ENCODE measurements around the gene SLC46A1. TPM values are rescaled to one million over a fixed set of nuclear protein-coding genes. Genes with fewer than 3 reads are reported as not detected.

SLC46A1 gene
- total and polyA plus RNA-seq, 8 donors = 0.61 to 31.5 (median 2.6) TPM

GRCh38 chr17:28357901-28358197 lies 48.2 kb downstream of the SLC46A1 start:
- Histone ChIP-seq H3K9me3 (no peaks in the 10 kb centered on the region), H3K36me3 (peaks cover 53 to 68% (median 65%) of the 10 kb centered on the region in 4 donors), H3K27ac (peak overlapping the region; percentile 64 to 97 (median 95)), H3K4me1 (peaks cover 25 to 31% (median 28%) of the 10 kb centered on the region in 4 donors), H3K4me3 (peak overlapping the region; percentile 86 to 100 (median 94)), H3K27me3 (no peaks in the 10 kb centered on the region)
- intact Hi-C loops (cut with DNase I; ENCODE audit: low total_unique reads) = no loop called here
- no peak for DNase-seq
- TF ChIP-seq EP300 (IDR thresholded peaks at IDR 0.05) (no peak), POLR2A (IDR thresholded peaks at IDR 0.05) (no peak), POLR2AphosphoS5 (IDR thresholded peaks at IDR 0.05) (no peak)
- TF ChIP-seq, protein P1, sequence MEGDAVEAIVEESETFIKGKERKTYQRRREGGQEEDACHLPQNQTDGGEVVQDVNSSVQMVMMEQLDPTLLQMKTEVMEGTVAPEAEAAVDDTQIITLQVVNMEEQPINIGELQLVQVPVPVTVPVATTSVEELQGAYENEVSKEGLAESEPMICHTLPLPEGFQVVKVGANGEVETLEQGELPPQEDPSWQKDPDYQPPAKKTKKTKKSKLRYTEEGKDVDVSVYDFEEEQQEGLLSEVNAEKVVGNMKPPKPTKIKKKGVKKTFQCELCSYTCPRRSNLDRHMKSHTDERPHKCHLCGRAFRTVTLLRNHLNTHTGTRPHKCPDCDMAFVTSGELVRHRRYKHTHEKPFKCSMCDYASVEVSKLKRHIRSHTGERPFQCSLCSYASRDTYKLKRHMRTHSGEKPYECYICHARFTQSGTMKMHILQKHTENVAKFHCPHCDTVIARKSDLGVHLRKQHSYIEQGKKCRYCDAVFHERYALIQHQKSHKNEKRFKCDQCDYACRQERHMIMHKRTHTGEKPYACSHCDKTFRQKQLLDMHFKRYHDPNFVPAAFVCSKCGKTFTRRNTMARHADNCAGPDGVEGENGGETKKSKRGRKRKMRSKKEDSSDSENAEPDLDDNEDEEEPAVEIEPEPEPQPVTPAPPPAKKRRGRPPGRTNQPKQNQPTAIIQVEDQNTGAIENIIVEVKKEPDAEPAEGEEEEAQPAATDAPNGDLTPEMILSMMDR (IDR thresholded peaks at IDR 0.05) = no peak
- 1 to 6% (median 3%) methylated on average over 4 of the region's 4 CpGs for WGBS, 5 donors

- DNase-seq = peak; percentile 97 to 99
- H3K27ac ChIP-seq = peak within 1 kb of the TSS; percentile 89 to 97 (median 95)
- H3K4me3 ChIP-seq = peak within 1 kb of the TSS; percentile 86 to 100 (median 94)
- no peaks in the 10 kb centered on the region for H3K27me3 ChIP-seq
- intact Hi-C loops (cut with DNase I; ENCODE audit: low total_unique reads) = no loop called here
- no peaks in the 10 kb centered on the region for H3K9me3 ChIP-seq
- H3K36me3 ChIP-seq = peaks cover 54 to 68% (median 65%) of the 10 kb centered on the region in 4 donors
- peaks cover 25 to 31% (median 28%) of the 10 kb centered on the region in 4 donors for H3K4me1 ChIP-seq
- WGBS, 5 donors = 0 to 1% (median 0%) methylated on average over 13 to 80 of the region's 80 CpGs
- TF ChIP-seq POLR2A (IDR thresholded peaks at IDR 0.05) = peak in 1 of 4 donors; percentile 33
- no peak for TF ChIP-seq EP300 (IDR thresholded peaks at IDR 0.05)
- TF ChIP-seq, protein P1 (IDR thresholded peaks at IDR 0.05) = peak in 2 of 7 experiments; percentile 5 to 19
- peak; percentile 93 to 98 (median 97) for TF ChIP-seq POLR2AphosphoS5 (IDR thresholded peaks at IDR 0.05)
Observed at GRCh38 chr17:28357061-28357900, 48.7 kb downstream of the SLC46A1 start, which contains the start of gene POLDIP2. Gene POLDIP2 (minus strand): TSS chr17:28357527. CDS start chr17:28357448, 79 bp downstream.

GRCh38 chr17:28350271-28350670 lies 55.7 kb downstream of the SLC46A1 start:
- no peak for TF ChIP-seq POLR2AphosphoS5 (IDR thresholded peaks at IDR 0.05)
- TF ChIP-seq POLR2A (IDR thresholded peaks at IDR 0.05) = no peak
- TF ChIP-seq, protein P1 (IDR thresholded peaks at IDR 0.05) = no peak
- TF ChIP-seq EP300 (IDR thresholded peaks at IDR 0.05) = no peak
- intact Hi-C loops (cut with DNase I; ENCODE audit: low total_unique reads) = no loop called here
- Histone ChIP-seq H3K4me1 (peaks cover 30 to 35% (median 32%) of the 10 kb centered on the region in 4 donors), H3K9me3 (no peaks in the 10 kb centered on the region), H3K36me3 (peaks cover 83 to 100% (median 99%) of the 10 kb centered on the region in 4 donors), H3K4me3 (no peak overlapping the region), H3K27me3 (no peaks in the 10 kb centered on the region), H3K27ac (no peak overlapping the region)
- no peak for DNase-seq
- WGBS, 5 donors = 91 to 97% (median 94%) methylated on average over 7 of the region's 7 CpGs

- Histone ChIP-seq H3K4me1 (peaks cover 38 to 43% (median 40%) of the 10 kb centered on the region in 4 donors), H3K27ac (peak overlapping the region in 4 of 5 donors; percentile 2 to 83 (median 40)), H3K36me3 (peaks cover 83 to 100% (median 99%) of the 10 kb centered on the region in 4 donors), H3K4me3 (no peak overlapping the region), H3K27me3 (no peaks in the 10 kb centered on the region), H3K9me3 (no peaks in the 10 kb centered on the region)
- no peak for DNase-seq
- WGBS, 5 donors = 29 to 87% (median 41%) methylated on average over 3 of the region's 3 CpGs
- intact Hi-C loops (cut with DNase I; ENCODE audit: low total_unique reads) = no loop called here
- TF ChIP-seq POLR2A (IDR thresholded peaks at IDR 0.05) (no peak), POLR2AphosphoS5 (IDR thresholded peaks at IDR 0.05) (no peak), EP300 (IDR thresholded peaks at IDR 0.05) (no peak)
- TF ChIP-seq, protein P1 (IDR thresholded peaks at IDR 0.05) = no peak
Observed at GRCh38 chr17:28348979-28349378, 57.0 kb downstream of the SLC46A1 start.
